ENCODE measurements around the gene KDM8.

Gene KDM8

GRCh38 chr16:27182906-27183405 lies 20.4 kb upstream of the KDM8 start:
- Histone ChIP-seq H3K79me2 (ENCODE audit: insufficient read depth, low read length) (no peaks in the 10 kb centered on the region), H3K9me2 (replicated peaks; ENCODE audit: low read depth, low read length) (no peaks in the 10 kb centered on the region), H3K9me3 (ENCODE audit: insufficient read depth, low read depth, low read length) (no peaks in the 10 kb centered on the region), H3K4me2 (ENCODE audit: low read depth, low read length, poor library complexity, severe bottlenecking) (no peak overlapping the region), H3K36me3 (ENCODE audit: insufficient read depth, low read length) (no peaks in the 10 kb centered on the region), H2AFZ (ENCODE audit: low read length) (no peak overlapping the region), H3K9ac (ENCODE audit: low read depth, low read length, poor library complexity, severe bottlenecking) (no peak overlapping the region), H3K27me3 (ENCODE audit: insufficient read depth, low read length, poor library complexity, severe bottlenecking) (no peaks in the 10 kb centered on the region), H4K20me1 (ENCODE audit: insufficient read depth, low read length, poor library complexity, severe bottlenecking) (no peaks in the 10 kb centered on the region), H3F3A (ENCODE audit: low read depth) (no peaks in the 10 kb centered on the region), H3K4me1 (ENCODE audit: insufficient read depth, low read length, poor library complexity, severe bottlenecking) (peaks cover 23% of the 10 kb centered on the region), H3K4me3 (ENCODE audit: low read length, poor library complexity, severe bottlenecking) (no peak overlapping the region)
- TF ChIP-seq, protein P1, sequence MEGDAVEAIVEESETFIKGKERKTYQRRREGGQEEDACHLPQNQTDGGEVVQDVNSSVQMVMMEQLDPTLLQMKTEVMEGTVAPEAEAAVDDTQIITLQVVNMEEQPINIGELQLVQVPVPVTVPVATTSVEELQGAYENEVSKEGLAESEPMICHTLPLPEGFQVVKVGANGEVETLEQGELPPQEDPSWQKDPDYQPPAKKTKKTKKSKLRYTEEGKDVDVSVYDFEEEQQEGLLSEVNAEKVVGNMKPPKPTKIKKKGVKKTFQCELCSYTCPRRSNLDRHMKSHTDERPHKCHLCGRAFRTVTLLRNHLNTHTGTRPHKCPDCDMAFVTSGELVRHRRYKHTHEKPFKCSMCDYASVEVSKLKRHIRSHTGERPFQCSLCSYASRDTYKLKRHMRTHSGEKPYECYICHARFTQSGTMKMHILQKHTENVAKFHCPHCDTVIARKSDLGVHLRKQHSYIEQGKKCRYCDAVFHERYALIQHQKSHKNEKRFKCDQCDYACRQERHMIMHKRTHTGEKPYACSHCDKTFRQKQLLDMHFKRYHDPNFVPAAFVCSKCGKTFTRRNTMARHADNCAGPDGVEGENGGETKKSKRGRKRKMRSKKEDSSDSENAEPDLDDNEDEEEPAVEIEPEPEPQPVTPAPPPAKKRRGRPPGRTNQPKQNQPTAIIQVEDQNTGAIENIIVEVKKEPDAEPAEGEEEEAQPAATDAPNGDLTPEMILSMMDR (conservative IDR thresholded peaks at IDR 0.05; ENCODE audit: low read length): no peak
- TF ChIP-seq EZH2phosphoT487 (IDR thresholded peaks at IDR 0.05; ENCODE audit: borderline replicate concordance): no peak

GRCh38 chr16:27185776-27186130 lies 17.6 kb upstream of the KDM8 start:
- H3K79me2 ChIP-seq (ENCODE audit: insufficient read depth, low read length): no peaks in the 10 kb centered on the region
- no peak overlapping the region for H3K9ac ChIP-seq (ENCODE audit: low read depth, low read length, poor library complexity, severe bottlenecking)
- no peaks in the 10 kb centered on the region for H3K27me3 ChIP-seq (ENCODE audit: insufficient read depth, low read length, poor library complexity, severe bottlenecking)
- H2AFZ ChIP-seq (ENCODE audit: low read length): no peak overlapping the region
- no peak overlapping the region for H3K4me2 ChIP-seq (ENCODE audit: low read depth, low read length, poor library complexity, severe bottlenecking)
- no peaks in the 10 kb centered on the region for H3K9me2 ChIP-seq (replicated peaks; ENCODE audit: low read depth, low read length)
- no peaks in the 10 kb centered on the region for H3K36me3 ChIP-seq (ENCODE audit: insufficient read depth, low read length)
- peaks cover 3% of the 10 kb centered on the region for H3K4me1 ChIP-seq (ENCODE audit: insufficient read depth, low read length, poor library complexity, severe bottlenecking)
- H4K20me1 ChIP-seq (ENCODE audit: insufficient read depth, low read length, poor library complexity, severe bottlenecking): no peaks in the 10 kb centered on the region
- no peaks in the 10 kb centered on the region for H3F3A ChIP-seq (ENCODE audit: low read depth)
- no peak overlapping the region for H3K4me3 ChIP-seq (ENCODE audit: low read length, poor library complexity, severe bottlenecking)
- TF ChIP-seq, protein P1 (conservative IDR thresholded peaks at IDR 0.05; ENCODE audit: low read length): no peak
- no peak for TF ChIP-seq EZH2phosphoT487 (IDR thresholded peaks at IDR 0.05; ENCODE audit: borderline replicate concordance)
- no peaks in the 10 kb centered on the region for H3K9me3 ChIP-seq (ENCODE audit: insufficient read depth, low read depth, low read length)

GRCh38 chr16:27188633-27189032 lies 14.7 kb upstream of the KDM8 start:
- Histone ChIP-seq H2AFZ (ENCODE audit: low read length) (no peak overlapping the region), H3K27me3 (ENCODE audit: insufficient read depth, low read length, poor library complexity, severe bottlenecking) (no peaks in the 10 kb centered on the region), H3F3A (ENCODE audit: low read depth) (no peaks in the 10 kb centered on the region), H3K79me2 (ENCODE audit: insufficient read depth, low read length) (no peaks in the 10 kb centered on the region), H3K4me1 (ENCODE audit: insufficient read depth, low read length, poor library complexity, severe bottlenecking) (no peaks in the 10 kb centered on the region), H4K20me1 (ENCODE audit: insufficient read depth, low read length, poor library complexity, severe bottlenecking) (no peaks in the 10 kb centered on the region), H3K4me3 (ENCODE audit: low read length, poor library complexity, severe bottlenecking) (no peak overlapping the region), H3K9me2 (replicated peaks; ENCODE audit: low read depth, low read length) (no peaks in the 10 kb centered on the region), H3K9me3 (ENCODE audit: insufficient read depth, low read depth, low read length) (no peaks in the 10 kb centered on the region), H3K4me2 (ENCODE audit: low read depth, low read length, poor library complexity, severe bottlenecking) (no peak overlapping the region), H3K9ac (ENCODE audit: low read depth, low read length, poor library complexity, severe bottlenecking) (no peak overlapping the region), H3K36me3 (ENCODE audit: insufficient read depth, low read length) (no peaks in the 10 kb centered on the region)
- TF ChIP-seq, protein P1 (conservative IDR thresholded peaks at IDR 0.05; ENCODE audit: low read length): no peak
- TF ChIP-seq EZH2phosphoT487 (IDR thresholded peaks at IDR 0.05; ENCODE audit: borderline replicate concordance): no peak
